Measurements from ENCODE around the gene ERMARD.
"Not testable (repeated sequence)": the region's sequence is repeated elsewhere in the genome, so short reads cannot be mapped to it uniquely, and the experiment has no call there.

ERMARD gene

GRCh38 chr6:169738976-169739529, 12.4 kb upstream of the ERMARD start:
- DNase-seq = no peak

GRCh38 chr6:169741344-169741743, 10.1 kb upstream of the ERMARD start:
- no peak for DNase-seq

GRCh38 chr6:169745405-169745804, 6.0 kb upstream of the ERMARD start:
- DNase-seq = no peak

- no peak for DNase-seq
Measured at GRCh38 chr6:169746556-169746955, 4.9 kb upstream of the ERMARD start.

- DNase-seq = peak; percentile 26
Measured at GRCh38 chr6:169752074-169752623, 727 bp downstream of the ERMARD start.

- no peak for DNase-seq
Measured at GRCh38 chr6:169755162-169755561, 3.7 kb downstream of the ERMARD start.

GRCh38 chr6:169763308-169763707, 11.9 kb downstream of the ERMARD start:
- no peak for DNase-seq

- no peak for DNase-seq
Measured at GRCh38 chr6:169763881-169764280, 12.5 kb downstream of the ERMARD start.

GRCh38 chr6:169765789-169766188, 14.4 kb downstream of the ERMARD start:
- not testable (repeated sequence) for DNase-seq

- no peak for DNase-seq
Measured at GRCh38 chr6:169766232-169766631, 14.8 kb downstream of the ERMARD start.

GRCh38 chr6:169766921-169767736, 15.7 kb downstream of the ERMARD start:
- DNase-seq = no peak

GRCh38 chr6:169774347-169774746, 22.9 kb downstream of the ERMARD start:
- no peak for DNase-seq

- DNase-seq = no peak
Measured at GRCh38 chr6:169775321-169775720, 23.9 kb downstream of the ERMARD start.

- no peak for DNase-seq
Measured at GRCh38 chr6:169776379-169776778, 25.0 kb downstream of the ERMARD start.

GRCh38 chr6:169777896-169778295, 26.5 kb downstream of the ERMARD start:
- DNase-seq = no peak

- DNase-seq = no peak
Measured at GRCh38 chr6:169778646-169779045, 27.2 kb downstream of the ERMARD start.

GRCh38 chr6:169779092-169779815, 27.8 kb downstream of the ERMARD start:
- no peak for DNase-seq

- no peak for DNase-seq
Measured at GRCh38 chr6:169779896-169780295, 28.5 kb downstream of the ERMARD start.

GRCh38 chr6:169780571-169781091, 29.2 kb downstream of the ERMARD start:
- no peak for DNase-seq

GRCh38 chr6:169782966-169783365, 31.5 kb downstream of the ERMARD start:
- DNase-seq = no peak

GRCh38 chr6:169783401-169783800, 32.0 kb downstream of the ERMARD start:
- no peak for DNase-seq

- DNase-seq = no peak
Measured at GRCh38 chr6:169783971-169784820, 32.8 kb downstream of the ERMARD start.
